Smooth muscle cell (in vitro differentiated cells): ENCODE results near the gene CCNYL1. TPM values are rescaled to one million over a fixed set of nuclear protein-coding genes. Genes with fewer than 3 reads are reported as not detected.
"Not testable (repeated sequence)": the region's sequence is repeated elsewhere in the genome, so short reads cannot be mapped to it uniquely, and the experiment has no call there.

ENCODE experiments used
- DNase-seq: peaks from one replicate; lab custom pipeline; 2025; ENCODE audit not compliant: unreplicated experiment; lab: John Stamatoyannopoulos, UW
- H2AFZ ChIP-seq: fragments of 200-600 bp; sonication (generic); 2 replicates; pipeline ENCODE4 v1.6.0; 2016; ENCODE audit warnings: antibody characterized with exemption, low read depth, mild to moderate bottlenecking
- H3F3A ChIP-seq: fragments of 200-600 bp; sonication (generic); 2 replicates; pipeline ENCODE4 v1.6.0; 2017; ENCODE audit warnings: antibody characterized with exemption, low read depth
- H3K27ac ChIP-seq: fragments of 200-600 bp; sonication (generic); 2 replicates; pipeline ENCODE4 v1.5.1; 2016; ENCODE audit warnings: low read depth, mild to moderate bottlenecking
- H3K27me3 ChIP-seq: fragments of 200-600 bp; sonication (generic); 2 replicates; pipeline ENCODE4 v1.6.1; 2016; ENCODE audit warnings: low read depth, mild to moderate bottlenecking
- H3K36me3 ChIP-seq: fragments of 200-600 bp; sonication (generic); 2 replicates; pipeline ENCODE4 v1.5.1; 2016; ENCODE audit warnings: low read depth
- H3K4me1 ChIP-seq: fragments of 200-600 bp; sonication (generic); 2 replicates; pipeline ENCODE4 v1.5.1; 2016; ENCODE audit warnings: low read depth
- H3K4me2 ChIP-seq: fragments of 200-600 bp; sonication (generic); 2 replicates; pipeline ENCODE4 v1.6.0; 2016; ENCODE audit warnings: mild to moderate bottlenecking
- H3K4me3 ChIP-seq: fragments of 200-600 bp; sonication (generic); 2 replicates; pipeline ENCODE4 v1.5.1; 2016; ENCODE audit warnings: mild to moderate bottlenecking
- H3K79me2 ChIP-seq: fragments of 200-600 bp; sonication (generic); 2 replicates; pipeline ENCODE4 v1.6.0; 2016; ENCODE audit warnings: low read depth, mild to moderate bottlenecking
- H3K9ac ChIP-seq: fragments of 200-600 bp; sonication (generic); 2 replicates; pipeline ENCODE4 v1.6.0; 2016; ENCODE audit warnings: low read depth
- H3K9me3 ChIP-seq: fragments of 200-600 bp; sonication (generic); replicated peaks from 2 replicates; pipeline ENCODE4 v1.5.1; 2016; ENCODE audit warnings: low read depth
- H4K20me1 ChIP-seq: fragments of 200-600 bp; sonication (generic); 2 replicates; pipeline ENCODE4 v1.6.0; 2016; ENCODE audit warnings: low read depth
- WGBS: methylation state at CpG from one replicate; pipeline ENCODE4 v1.1.7; 2016; ENCODE audit warnings: low lambda C conversion rate; 5-methylcytosine and 5-hydroxymethylcytosine counted together
- polyA plus RNA-seq: library from polyadenylated mRNA; unstranded; fragments of >200 nt; fragmentation: Nextera tagmentation; extraction: Ambion mirVana; gene quantifications from 2 replicates; pipeline ENCODE4 v1.2.1, GENCODE V29; 2016
- total RNA-seq: library from RNA; depleted of rRNA; stranded (reverse); fragments of >200 nt; gene quantifications from 2 replicates; pipeline ENCODE4 v1.2.3, GENCODE V29; 2014
- TF ChIP-seq, protein P1 (sequence below): fragments of 200-600 bp; sonication (generic); IDR thresholded peaks from 2 replicates; pipeline ENCODE4 v1.5.1; 2017; ENCODE audit warnings: borderline replicate concordance, mild to moderate bottlenecking, antibody characterized with exemption; ENCODE audit not compliant: insufficient read depth, poor library complexity, severe bottlenecking

CCNYL1 gene
- total and polyA plus RNA-seq, 2 experiments from 2014 or later: 7.2 to 15.1 TPM

DNA sequence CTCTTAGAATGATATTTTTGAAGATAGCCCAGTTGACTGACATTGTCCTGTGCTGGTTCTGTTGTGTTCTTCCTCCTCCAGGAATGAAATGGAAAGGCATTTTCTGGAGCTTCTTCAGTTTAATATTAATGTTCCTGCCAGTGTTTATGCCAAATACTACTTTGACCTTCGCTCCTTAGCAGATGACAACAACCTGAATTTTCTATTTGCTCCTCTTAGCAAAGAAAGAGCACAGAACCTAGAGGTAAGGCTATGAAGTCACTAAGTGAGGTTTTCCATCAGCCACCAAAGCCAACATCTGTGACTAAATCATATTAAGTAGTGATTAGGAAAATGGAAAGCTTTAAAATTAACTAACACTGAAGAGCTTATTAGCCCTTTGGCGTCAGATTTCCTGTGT lies 39.4 kb downstream of the CCNYL1 start:
- H3K9ac ChIP-seq: no peak overlapping the region
- no peaks in the 10 kb centered on the region for H3F3A ChIP-seq
- H3K27ac ChIP-seq: no peak overlapping the region
- no peak overlapping the region for H2AFZ ChIP-seq
- H3K4me2 ChIP-seq: no peak overlapping the region
- no peaks in the 10 kb centered on the region for H4K20me1 ChIP-seq
- H3K36me3 ChIP-seq: no peaks in the 10 kb centered on the region
- H3K4me1 ChIP-seq: no peaks in the 10 kb centered on the region
- no peaks in the 10 kb centered on the region for H3K9me3 ChIP-seq
- H3K4me3 ChIP-seq: no peak overlapping the region
- no peaks in the 10 kb centered on the region for H3K27me3 ChIP-seq
- TF ChIP-seq, protein P1, sequence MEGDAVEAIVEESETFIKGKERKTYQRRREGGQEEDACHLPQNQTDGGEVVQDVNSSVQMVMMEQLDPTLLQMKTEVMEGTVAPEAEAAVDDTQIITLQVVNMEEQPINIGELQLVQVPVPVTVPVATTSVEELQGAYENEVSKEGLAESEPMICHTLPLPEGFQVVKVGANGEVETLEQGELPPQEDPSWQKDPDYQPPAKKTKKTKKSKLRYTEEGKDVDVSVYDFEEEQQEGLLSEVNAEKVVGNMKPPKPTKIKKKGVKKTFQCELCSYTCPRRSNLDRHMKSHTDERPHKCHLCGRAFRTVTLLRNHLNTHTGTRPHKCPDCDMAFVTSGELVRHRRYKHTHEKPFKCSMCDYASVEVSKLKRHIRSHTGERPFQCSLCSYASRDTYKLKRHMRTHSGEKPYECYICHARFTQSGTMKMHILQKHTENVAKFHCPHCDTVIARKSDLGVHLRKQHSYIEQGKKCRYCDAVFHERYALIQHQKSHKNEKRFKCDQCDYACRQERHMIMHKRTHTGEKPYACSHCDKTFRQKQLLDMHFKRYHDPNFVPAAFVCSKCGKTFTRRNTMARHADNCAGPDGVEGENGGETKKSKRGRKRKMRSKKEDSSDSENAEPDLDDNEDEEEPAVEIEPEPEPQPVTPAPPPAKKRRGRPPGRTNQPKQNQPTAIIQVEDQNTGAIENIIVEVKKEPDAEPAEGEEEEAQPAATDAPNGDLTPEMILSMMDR: no peak
- no peaks in the 10 kb centered on the region for H3K79me2 ChIP-seq
- WGBS: 96% methylated on average over 2 of the region's 2 CpGs
- DNase-seq: no peak

DNA sequence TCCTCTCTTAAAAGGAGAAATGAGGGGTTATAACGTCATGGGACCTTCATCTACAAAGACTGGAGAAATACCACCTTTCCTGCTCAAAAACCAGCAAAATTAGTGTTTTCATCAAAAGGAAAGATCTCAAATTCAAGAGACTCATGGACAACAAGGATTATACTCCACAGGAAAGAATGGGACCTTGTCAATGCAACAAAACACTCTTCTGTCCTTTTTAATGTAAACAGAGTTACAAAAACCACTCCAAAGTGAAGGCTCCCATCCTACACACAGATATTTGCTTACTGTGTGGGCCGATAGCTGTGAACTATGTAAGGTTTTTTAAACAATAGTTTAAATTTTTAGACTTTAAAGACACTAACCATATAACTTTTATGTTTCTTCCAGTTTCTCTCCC lies 42.2 kb downstream of the CCNYL1 start:
- not testable (repeated sequence) for H3K79me2 ChIP-seq, DNase-seq, H3K4me2 ChIP-seq, H3K4me3 ChIP-seq, H4K20me1 ChIP-seq, H3K4me1 ChIP-seq, H3K27ac ChIP-seq, H3K36me3 ChIP-seq, H3K27me3 ChIP-seq, H3K9me3 ChIP-seq, H3F3A ChIP-seq, H2AFZ ChIP-seq, H3K9ac ChIP-seq
- WGBS: 88% methylated on average over 2 of the region's 2 CpGs

DNA sequence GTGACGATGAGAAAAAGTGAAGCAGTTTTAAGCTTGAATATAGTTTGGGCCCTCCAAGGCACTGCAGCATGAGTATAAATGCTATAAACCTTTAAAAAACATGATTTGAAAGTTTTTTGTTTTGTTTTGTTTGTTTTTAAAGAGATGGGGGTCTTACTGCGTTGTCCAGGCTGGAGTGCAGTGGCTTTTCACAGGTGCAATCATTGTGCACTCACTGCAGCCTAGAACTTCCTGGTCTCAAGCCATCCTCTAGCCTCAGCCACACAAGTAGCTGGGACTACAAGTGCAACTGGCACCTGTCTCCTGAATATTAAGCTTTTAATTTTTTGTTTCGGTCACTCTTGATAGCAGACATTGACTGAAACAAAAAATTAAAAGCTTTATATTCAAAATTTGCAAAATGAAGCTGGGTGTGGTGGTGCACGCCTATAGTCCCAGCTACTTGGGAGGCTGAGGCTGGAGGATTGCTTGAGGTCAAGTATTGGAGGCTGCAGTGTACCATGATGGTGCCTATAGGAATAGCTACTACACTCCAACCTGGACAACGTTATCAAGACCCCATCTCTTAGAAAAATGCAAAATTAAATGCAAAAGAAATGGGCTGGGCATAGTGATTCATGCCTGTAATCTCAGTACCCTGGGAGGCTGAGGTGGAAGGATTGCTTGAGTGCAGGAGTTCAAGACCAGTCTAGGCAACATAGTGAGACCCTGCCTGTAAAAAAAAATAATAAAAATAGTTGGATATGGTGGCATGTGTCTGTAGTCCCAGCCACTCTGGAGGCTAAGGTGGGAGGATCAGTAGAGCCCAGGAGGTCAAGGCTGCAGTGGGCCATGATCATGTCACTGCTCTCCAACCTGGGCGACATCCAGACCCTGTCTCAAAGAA lies 43.3 kb downstream of the CCNYL1 start:
- Histone ChIP-seq H3K79me2 (no peaks in the 10 kb centered on the region), H3K27me3 (no peaks in the 10 kb centered on the region), H3K36me3 (no peaks in the 10 kb centered on the region), H3K9ac (no peak overlapping the region), H3K4me1 (no peaks in the 10 kb centered on the region), H3K4me2 (no peak overlapping the region), H3K27ac (no peak overlapping the region), H3K4me3 (no peak overlapping the region), H2AFZ (no peak overlapping the region), H4K20me1 (no peaks in the 10 kb centered on the region), H3F3A (no peaks in the 10 kb centered on the region), H3K9me3 (no peaks in the 10 kb centered on the region)
- DNase-seq: no peak
- WGBS: 99% methylated on average over 6 of the region's 6 CpGs
- TF ChIP-seq, protein P1: no peak

DNA sequence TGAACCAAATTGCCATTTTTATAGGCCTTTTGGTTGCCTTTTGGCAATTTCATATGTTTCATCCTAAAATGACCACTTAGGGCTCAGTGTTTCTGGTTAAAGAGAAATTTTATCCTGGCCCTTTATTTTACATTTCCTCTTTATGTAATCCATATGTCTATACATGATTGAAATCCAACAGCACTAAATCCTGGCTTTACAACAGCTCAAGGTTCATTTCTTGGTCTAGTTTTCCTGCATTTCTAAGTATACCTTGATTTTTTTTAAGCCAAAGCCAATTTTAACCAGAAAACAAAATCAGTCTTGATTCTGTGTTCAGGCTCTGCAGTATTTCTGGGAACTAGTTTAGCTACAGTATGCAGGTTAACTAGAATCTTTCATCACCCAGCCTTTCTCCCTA lies 46.6 kb downstream of the CCNYL1 start:
- H3F3A ChIP-seq: no peaks in the 10 kb centered on the region
- H3K27ac ChIP-seq: no peak overlapping the region
- no peak overlapping the region for H3K4me2 ChIP-seq
- DNase-seq: no peak
- TF ChIP-seq, protein P1: no peak
- no peak overlapping the region for H3K4me3 ChIP-seq
- peaks cover 3% of the 10 kb centered on the region for H3K4me1 ChIP-seq
- no peaks in the 10 kb centered on the region for H3K9me3 ChIP-seq
- no peak overlapping the region for H3K9ac ChIP-seq
- H3K79me2 ChIP-seq: no peaks in the 10 kb centered on the region
- no peaks in the 10 kb centered on the region for H3K36me3 ChIP-seq
- no peak overlapping the region for H2AFZ ChIP-seq
- H4K20me1 ChIP-seq: no peaks in the 10 kb centered on the region
- no peaks in the 10 kb centered on the region for H3K27me3 ChIP-seq
